ENCODE data around the gene RABGAP1. TPM values are rescaled to one million over a fixed set of nuclear protein-coding genes. Genes with fewer than 3 reads are reported as not detected.
A peak's percentile ranks its signal among the peaks of the same experiment; 100 is the strongest.

Gene RABGAP1
- total and polyA plus RNA-seq, 10 of the 15 experiments (the other 5 are each of a cell fraction or from before 2014, with no cell fraction given): 2.6 to 31.6 (median 12.5) TPM

DNA sequence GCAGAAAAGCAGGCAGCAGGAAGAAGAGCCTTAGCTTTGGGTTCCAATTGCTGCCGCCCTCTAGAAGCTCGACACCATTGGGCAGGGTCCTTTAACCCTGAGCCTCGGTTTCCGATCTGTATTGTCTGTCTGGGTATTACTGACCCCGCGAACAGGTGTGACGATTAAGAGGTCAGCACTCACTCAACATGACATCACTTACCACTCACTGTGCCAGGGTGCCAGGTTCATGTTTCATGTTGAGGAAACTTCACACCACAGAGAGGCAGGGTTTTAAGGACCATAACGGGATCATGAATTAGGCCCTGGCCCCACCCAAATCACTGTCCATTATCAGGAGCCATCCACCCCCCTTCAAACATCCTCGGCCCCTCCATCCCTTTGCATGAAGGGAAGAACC lies 168.2 kb downstream of the RABGAP1 start:
- SMC1A ChIA-PET (ENCODE audit: uncharacterized antibody, unreplicated experiment): no interaction called here
- BruUV-seq (replicated peaks): no TSS peak
- no peak overlapping the region for H2AFZ ChIP-seq (ENCODE audit: control insufficient read depth, low read depth, low read length)
- in situ Hi-C loops (cut with MboI) (no loop called here), intact Hi-C loops (cut with micrococcal nuclease; ENCODE audit: unreplicated experiment) (no loop called here)
- no peak overlapping the region for H3K27ac ChIP-seq (ENCODE audit: control insufficient read depth, insufficient read depth)
- H3K9ac ChIP-seq (ENCODE audit: control insufficient read depth, insufficient read depth, low read length): no peak overlapping the region
- FAIRE-seq (no peak), ATAC-seq (no peak), DNase-seq (ENCODE audit: low read depth, low spot score) (no peak)
- POLR2A ChIA-PET: no interaction called here
- no peaks in the 10 kb centered on the region for H3K9me3 ChIP-seq (replicated peaks; ENCODE audit: control insufficient read depth, insufficient read depth, low read length)
- H3K36me3 ChIP-seq (ENCODE audit: control insufficient read depth in 2 of 2, insufficient read depth in 2 of 2, low read length in 1 of 2): peaks cover 23 to 36% of the 10 kb centered on the region in 2 experiments
- H3K27me3 ChIP-seq (replicated peaks in 1 of 2; ENCODE audit: control insufficient read depth in 2 of 2, insufficient read depth in 2 of 2, low read length in 1 of 2): no peaks in the 10 kb centered on the region
- RAD21 ChIA-PET (ENCODE audit: unreplicated experiment): no interaction called here
- no peaks in the 10 kb centered on the region for H4K20me1 ChIP-seq (ENCODE audit: control insufficient read depth, insufficient read depth)
- TF ChIP-seq EP300 (IDR thresholded peaks at IDR 0.05; ENCODE audit: borderline replicate concordance in 1 of 2, control insufficient read depth in 1 of 2, low read depth in 2 of 2, low read length in 2 of 2) (no peak), MXI1 (IDR thresholded peaks at IDR 0.05; ENCODE audit: low read depth, low read length) (no peak), POLR2A (IDR thresholded peaks at IDR 0.05; ENCODE audit: low read depth, low read length) (peak; percentile 26; the same call in 1 of the 2 replicates), TARDBP (IDR thresholded peaks at IDR 0.05; ENCODE audit: borderline replicate concordance) (no peak)
- TF ChIP-seq, protein P1, sequence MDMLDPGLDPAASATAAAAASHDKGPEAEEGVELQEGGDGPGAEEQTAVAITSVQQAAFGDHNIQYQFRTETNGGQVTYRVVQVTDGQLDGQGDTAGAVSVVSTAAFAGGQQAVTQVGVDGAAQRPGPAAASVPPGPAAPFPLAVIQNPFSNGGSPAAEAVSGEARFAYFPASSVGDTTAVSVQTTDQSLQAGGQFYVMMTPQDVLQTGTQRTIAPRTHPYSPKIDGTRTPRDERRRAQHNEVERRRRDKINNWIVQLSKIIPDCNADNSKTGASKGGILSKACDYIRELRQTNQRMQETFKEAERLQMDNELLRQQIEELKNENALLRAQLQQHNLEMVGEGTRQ (IDR thresholded peaks at IDR 0.05; ENCODE audit: borderline replicate concordance, low read depth, low read length): no peak
- TF ChIP-seq, protein P2, sequence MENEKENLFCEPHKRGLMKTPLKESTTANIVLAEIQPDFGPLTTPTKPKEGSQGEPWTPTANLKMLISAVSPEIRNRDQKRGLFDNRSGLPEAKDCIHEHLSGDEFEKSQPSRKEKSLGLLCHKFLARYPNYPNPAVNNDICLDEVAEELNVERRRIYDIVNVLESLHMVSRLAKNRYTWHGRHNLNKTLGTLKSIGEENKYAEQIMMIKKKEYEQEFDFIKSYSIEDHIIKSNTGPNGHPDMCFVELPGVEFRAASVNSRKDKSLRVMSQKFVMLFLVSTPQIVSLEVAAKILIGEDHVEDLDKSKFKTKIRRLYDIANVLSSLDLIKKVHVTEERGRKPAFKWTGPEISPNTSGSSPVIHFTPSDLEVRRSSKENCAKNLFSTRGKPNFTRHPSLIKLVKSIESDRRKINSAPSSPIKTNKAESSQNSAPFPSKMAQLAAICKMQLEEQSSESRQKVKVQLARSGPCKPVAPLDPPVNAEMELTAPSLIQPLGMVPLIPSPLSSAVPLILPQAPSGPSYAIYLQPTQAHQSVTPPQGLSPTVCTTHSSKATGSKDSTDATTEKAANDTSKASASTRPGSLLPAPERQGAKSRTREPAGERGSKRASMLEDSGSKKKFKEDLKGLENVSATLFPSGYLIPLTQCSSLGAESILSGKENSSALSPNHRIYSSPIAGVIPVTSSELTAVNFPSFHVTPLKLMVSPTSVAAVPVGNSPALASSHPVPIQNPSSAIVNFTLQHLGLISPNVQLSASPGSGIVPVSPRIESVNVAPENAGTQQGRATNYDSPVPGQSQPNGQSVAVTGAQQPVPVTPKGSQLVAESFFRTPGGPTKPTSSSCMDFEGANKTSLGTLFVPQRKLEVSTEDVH (IDR thresholded peaks at IDR 0.05; ENCODE audit: low read depth, partially characterized antibody): no peak
- CTCF ChIA-PET: no interaction called here
- H3K4me1 ChIP-seq (ENCODE audit: control insufficient read depth, insufficient read depth, low read length): no peaks in the 10 kb centered on the region
- no peak overlapping the region for H3K4me2 ChIP-seq (ENCODE audit: control insufficient read depth, insufficient read depth)
- no peaks in the 10 kb centered on the region for H3K79me2 ChIP-seq (ENCODE audit: control insufficient read depth, insufficient read depth, low read length)
- H3K4me3 ChIP-seq: no peak overlapping the region
- WGBS (ENCODE audit: insufficient coverage, insufficient replicate concordance, low lambda C conversion rate, missing lambda C conversion rate): 91% methylated on average over 9 of the region's 9 CpGs
